Skin epidermis (tissue), 12 donors: Measurements from ENCODE around the gene GBE1.
"Not testable (repeated sequence)": the region's sequence is repeated elsewhere in the genome, so short reads cannot be mapped to it uniquely, and the experiment has no call there.

ENCODE experiments used
- H3K27ac ChIP-seq, 21 experiments: fragments of 200-600 bp; sonication (generic) in 11 of 21; one replicate each; pipeline ENCODE4 v1.5.0; 2020; ENCODE audit warnings: mild to moderate bottlenecking in 3 of 21, inconsistent platforms in 2 of 21, moderate library complexity in 2 of 21
- H3K4me3 ChIP-seq, 7 experiments: fragments of 200-600 bp; sonication (generic) in 2 of 7; one replicate each; pipeline ENCODE4 v1.5.0; 2020; ENCODE audit warnings: inconsistent platforms in 2 of 7, mild to moderate bottlenecking in 2 of 7, moderate library complexity in 1 of 7

Gene GBE1

GRCh38 chr3:81760924-81761903, at the start of gene GBE1:
Gene GBE1 (minus strand): TSS chr3:81761645. CDS start chr3:81761517, 128 bp downstream.
- H3K27ac ChIP-seq = peak within 1 kb of the TSS; percentile 92 to 100 (median 99)
- peak within 1 kb of the TSS; percentile 44 to 73 (median 59) for H3K4me3 ChIP-seq

- no peak overlapping the region for H3K27ac ChIP-seq
- H3K4me3 ChIP-seq = no peak overlapping the region
Observed at GRCh38 chr3:81808900-81809299, 47.5 kb upstream of the GBE1 start.

GRCh38 chr3:81799403-81799802, 38.0 kb upstream of the GBE1 start:
- no peak overlapping the region for H3K27ac ChIP-seq
- H3K4me3 ChIP-seq = no peak overlapping the region

GRCh38 chr3:81793410-81793809, 32.0 kb upstream of the GBE1 start:
- Histone ChIP-seq H3K4me3 (no peak overlapping the region), H3K27ac (no peak overlapping the region)

GRCh38 chr3:81790117-81790516, 28.7 kb upstream of the GBE1 start:
- H3K4me3 ChIP-seq = no peak overlapping the region
- no peak overlapping the region for H3K27ac ChIP-seq

- no peak overlapping the region for H3K4me3 ChIP-seq
- no peak overlapping the region for H3K27ac ChIP-seq
Observed at GRCh38 chr3:81789691-81790090, 28.2 kb upstream of the GBE1 start.

- no peak overlapping the region for H3K27ac ChIP-seq
- no peak overlapping the region for H3K4me3 ChIP-seq
Observed at GRCh38 chr3:81788610-81789009, 27.2 kb upstream of the GBE1 start.

- H3K27ac ChIP-seq = no peak overlapping the region
- no peak overlapping the region for H3K4me3 ChIP-seq
Observed at GRCh38 chr3:81788044-81788443, 26.6 kb upstream of the GBE1 start.

- no peak overlapping the region for H3K27ac ChIP-seq
- H3K4me3 ChIP-seq = no peak overlapping the region
Observed at GRCh38 chr3:81782585-81782984, 21.1 kb upstream of the GBE1 start.

GRCh38 chr3:81778678-81779182, 17.3 kb upstream of the GBE1 start:
- Histone ChIP-seq H3K4me3 (no peak overlapping the region), H3K27ac (no peak overlapping the region)

GRCh38 chr3:81776643-81777042, 15.2 kb upstream of the GBE1 start:
- Histone ChIP-seq H3K4me3 (no peak overlapping the region), H3K27ac (no peak overlapping the region)

- no peak overlapping the region for H3K27ac ChIP-seq
- no peak overlapping the region for H3K4me3 ChIP-seq
Observed at GRCh38 chr3:81770710-81771109, 9.3 kb upstream of the GBE1 start.

- Histone ChIP-seq H3K4me3 (no peak overlapping the region), H3K27ac (no peak overlapping the region)
Observed at GRCh38 chr3:81769299-81769698, 7.9 kb upstream of the GBE1 start.

- H3K4me3 ChIP-seq, H3K27ac ChIP-seq: not testable (repeated sequence)
Observed at GRCh38 chr3:81767250-81767859, 5.9 kb upstream of the GBE1 start.

- no peak overlapping the region for H3K27ac ChIP-seq
- no peak overlapping the region for H3K4me3 ChIP-seq
Observed at GRCh38 chr3:81765400-81765799, 4.0 kb upstream of the GBE1 start.

- Histone ChIP-seq H3K4me3 (no peak overlapping the region), H3K27ac (no peak overlapping the region)
Observed at GRCh38 chr3:81764665-81765064, 3.2 kb upstream of the GBE1 start.

- Histone ChIP-seq H3K4me3 (no peak overlapping the region), H3K27ac (no peak overlapping the region)
Observed at GRCh38 chr3:81764002-81764401, 2.6 kb upstream of the GBE1 start.

- no peak overlapping the region for H3K4me3 ChIP-seq
- H3K27ac ChIP-seq = peak overlapping the region in 3 of 21 experiments; percentile 95 to 100 (median 99)
Observed at GRCh38 chr3:81763001-81763400, 1.6 kb upstream of the GBE1 start.

GRCh38 chr3:81761904-81762580, 597 bp upstream of the GBE1 start:
- Histone ChIP-seq H3K4me3 (peak overlapping the region; percentile 44 to 73 (median 59)), H3K27ac (peak overlapping the region; percentile 92 to 100 (median 99))

GRCh38 chr3:81760215-81760614, 1.2 kb downstream of the GBE1 start:
- H3K4me3 ChIP-seq = peak overlapping the region in 6 of 7 experiments; percentile 45 to 73 (median 64)

More at GRCh38 chr3:81760215-81760614, 1.2 kb downstream of the GBE1 start:
- peak overlapping the region in 20 of 21 experiments; percentile 95 to 100 (median 99) for H3K27ac ChIP-seq
